H1 (cell line): ENCODE results near the gene TLE4. TPM values are rescaled to one million over a fixed set of nuclear protein-coding genes. Genes with fewer than 3 reads are reported as not detected.

Source experiments
- CTCF ChIA-PET: fragments of 300-600 bp; sonication (Branson Sonifier 250); formaldehyde crosslinking; loops from one replicate; lab custom pipeline; 2021; ENCODE audit not compliant: partially characterized antibody; lab: Charles Lee
- POLR2A ChIA-PET: fragments of 300-600 bp; sonication (Branson Sonifier 250); formaldehyde crosslinking; loops from one replicate; lab custom pipeline; 2021; ENCODE audit warnings: inconsistent platforms; ENCODE audit not compliant: partially characterized antibody; lab: Charles Lee
- DNase-seq, 2 experiments: peaks; one replicate each; pipeline versions ENCODE4 v3.0.0 to v3.0.0-alpha.2; 2010 to 2022; ENCODE audit warnings: low spot score in 2 of 2, low read depth in 1 of 2, mixed read lengths in 1 of 2
- FAIRE-seq: peaks from 2 replicates; lab custom pipeline; 2011; peaks lifted over from hg19 to GRCh38; lab: Jason Lieb, UNC
- H2AFZ ChIP-seq: 2 replicates; pipeline ENCODE4 v1.8.1; 2012; ENCODE audit warnings: low read length, inconsistent platforms
- H2AK5ac ChIP-seq: 2 replicates; pipeline ENCODE4 v1.6.1; 2013; ENCODE audit warnings: low read depth, low read length
- H2BK120ac ChIP-seq: replicated peaks from 2 replicates; pipeline ENCODE3; 2013; ENCODE audit warnings: low read depth, low read length, inconsistent platforms
- H2BK12ac ChIP-seq: 2 replicates; pipeline ENCODE4 v1.6.1; 2013; ENCODE audit warnings: low read depth, low read length
- H2BK15ac ChIP-seq: 2 replicates; pipeline ENCODE4 v1.6.1; 2013; ENCODE audit warnings: low read length
- H2BK20ac ChIP-seq: 2 replicates; pipeline ENCODE4 v1.6.1; 2013; ENCODE audit warnings: low read length
- H2BK5ac ChIP-seq: 2 replicates; pipeline ENCODE4 v1.6.1; 2013; ENCODE audit warnings: low read depth, low read length
- H3K14ac ChIP-seq: 2 replicates; pipeline ENCODE4 v1.6.1; 2013; ENCODE audit warnings: inconsistent platforms; ENCODE audit not compliant: insufficient read length
- H3K18ac ChIP-seq: 2 replicates; pipeline ENCODE4 v1.6.1; 2013; ENCODE audit warnings: low read length; ENCODE audit errors: extremely low read depth
- H3K23ac ChIP-seq: 2 replicates; pipeline ENCODE4 v1.6.1; 2013; ENCODE audit warnings: inconsistent platforms; ENCODE audit not compliant: insufficient read length
- H3K23me2 ChIP-seq: 2 replicates; pipeline ENCODE4 v1.6.1; 2013; ENCODE audit warnings: low read depth, low read length
- H3K27ac ChIP-seq: 2 replicates; pipeline ENCODE4 v1.6.1; 2011; ENCODE audit warnings: low read depth, low read length, inconsistent platforms
- H3K27me3 ChIP-seq, 4 experiments: replicated peaks in 1 of 4; 1 replicate in 1 of 4; 2 replicates in 3 of 4; pipeline versions ENCODE4 v1.6.1 to v1.8.1; 2011 to 2013; ENCODE audit warnings: low read length in 3 of 4, mild to moderate bottlenecking in 3 of 4, inconsistent platforms in 2 of 4, mixed read lengths in 2 of 4, moderate library complexity in 1 of 4; ENCODE audit not compliant: control insufficient read depth in 3 of 4, insufficient read depth in 3 of 4; ENCODE audit errors: extremely low read depth in 1 of 4
- H3K36me3 ChIP-seq, 4 experiments: 2 replicates each; pipeline versions ENCODE4 v1.6.1 to v1.8.1; 2011 to 2013; ENCODE audit warnings: mild to moderate bottlenecking in 4 of 4, low read length in 3 of 4, moderate library complexity in 2 of 4, control low read depth in 1 of 4, inconsistent platforms in 1 of 4; ENCODE audit not compliant: insufficient read depth in 4 of 4, control insufficient read depth in 2 of 4
- H3K4ac ChIP-seq: replicated peaks from 2 replicates; pipeline ENCODE3; 2013; ENCODE audit warnings: low read length, low read depth, mixed read lengths, inconsistent platforms; ENCODE audit not compliant: insufficient read length
- H3K4me1 ChIP-seq, 4 experiments: replicated peaks in 1 of 4; 1 replicate in 1 of 4; 2 replicates in 3 of 4; pipeline versions ENCODE4 v1.6.1 to v1.8.1; 2011 to 2013; ENCODE audit warnings: low read length in 3 of 4, inconsistent platforms in 2 of 4, mixed read lengths in 1 of 4; ENCODE audit not compliant: insufficient read depth in 4 of 4, control insufficient read depth in 3 of 4
- H3K4me2 ChIP-seq, 2 experiments: 2 replicates each; pipeline versions ENCODE4 v1.6.1 to v1.8.1; 2011 to 2013; ENCODE audit warnings: low read depth in 2 of 2, low read length in 2 of 2, control low read depth in 1 of 2, inconsistent platforms in 1 of 2, mild to moderate bottlenecking in 1 of 2; ENCODE audit not compliant: insufficient read depth in 1 of 2
- H3K4me3 ChIP-seq, 4 experiments: fragments of 200-600, 300-600 bp in 1 of 4; sonication (generic), shearing (Covaris generic), sonication (Bioruptor Twin) in 1 of 4; 2 replicates each; pipeline versions ENCODE4 v1.5.1 to v1.8.1; 2011 to 2016; ENCODE audit warnings: low read length in 4 of 4, low read depth in 3 of 4, control low read depth in 2 of 4, inconsistent platforms in 2 of 4, mild to moderate bottlenecking in 2 of 4, mixed read lengths in 1 of 4, moderate library complexity in 1 of 4; ENCODE audit not compliant: insufficient read depth in 2 of 4; ENCODE audit errors: extremely low read depth in 1 of 4
- H3K56ac ChIP-seq: replicated peaks from 2 replicates; pipeline ENCODE3; 2013; ENCODE audit warnings: low read depth, mild to moderate bottlenecking, mixed read lengths, low read length, inconsistent platforms; ENCODE audit not compliant: insufficient read length
- H3K79me1 ChIP-seq: 2 replicates; pipeline ENCODE4 v1.6.1; 2013; ENCODE audit warnings: low read depth, low read length, control low read depth
- H3K79me2 ChIP-seq, 2 experiments: 2 replicates each; pipeline versions ENCODE4 v1.6.1 to v1.8.1; 2012 to 2013; ENCODE audit warnings: low read length in 2 of 2, mild to moderate bottlenecking in 2 of 2, inconsistent platforms in 1 of 2; ENCODE audit not compliant: insufficient read depth in 2 of 2, control insufficient read depth in 1 of 2
- H3K9ac ChIP-seq, 4 experiments: replicated peaks in 1 of 4; 1 replicate in 1 of 4; 2 replicates in 3 of 4; pipeline versions ENCODE4 v1.6.1 to v1.8.1; 2011 to 2013; ENCODE audit warnings: low read depth in 3 of 4, low read length in 3 of 4, control low read depth in 2 of 4, mild to moderate bottlenecking in 2 of 4, moderate library complexity in 2 of 4, inconsistent platforms in 1 of 4; ENCODE audit errors: extremely low read depth in 1 of 4
- H3K9me3 ChIP-seq, 2 experiments: 2 replicates each; pipeline versions ENCODE4 v1.6.1 to v1.8.1; 2012 to 2013; ENCODE audit warnings: mild to moderate bottlenecking in 2 of 2, moderate library complexity in 2 of 2, control low read depth in 1 of 2, inconsistent platforms in 1 of 2, low read depth in 1 of 2, low read length in 1 of 2, mixed read lengths in 1 of 2; ENCODE audit not compliant: insufficient read depth in 2 of 2
- H4K20me1 ChIP-seq, 2 experiments: replicated peaks in 1 of 2; 2 replicates each; pipeline versions ENCODE3 to v1.8.1; 2011 to 2013; ENCODE audit warnings: inconsistent platforms in 2 of 2, low read length in 2 of 2, mild to moderate bottlenecking in 1 of 2; ENCODE audit not compliant: insufficient read depth in 2 of 2, control insufficient read depth in 1 of 2
- H4K5ac ChIP-seq: 2 replicates; pipeline ENCODE4 v1.6.1; 2013; ENCODE audit warnings: low read length, low read depth, mixed read lengths, inconsistent platforms; ENCODE audit not compliant: insufficient read length
- H4K8ac ChIP-seq: 2 replicates; pipeline ENCODE4 v1.8.0; 2013; ENCODE audit warnings: mild to moderate bottlenecking, moderate library complexity, low read length, inconsistent platforms; ENCODE audit not compliant: insufficient read depth; ENCODE audit errors: extremely low read depth
- H4K91ac ChIP-seq: replicated peaks from 2 replicates; pipeline ENCODE3; 2013; ENCODE audit warnings: low read length, mixed read lengths, inconsistent platforms; ENCODE audit not compliant: insufficient read length
- ASH2L ChIP-seq: fragments of 200-600, 300-600 bp; sonication (generic); IDR thresholded peaks from one replicate; pipeline ENCODE4 v1.7.1; 2017; ENCODE audit warnings: low read length
- ATF3 ChIP-seq: IDR thresholded peaks from 2 replicates; pipeline ENCODE4 v1.6.1; 2011; ENCODE audit warnings: low read depth, mild to moderate bottlenecking, low read length; ENCODE audit not compliant: insufficient read depth
- CBX5 ChIP-seq: fragments of 300-800, 300-1000 bp; sonication (generic); IDR thresholded peaks from 2 replicates; pipeline ENCODE4 v1.7.1; 2016; ENCODE audit warnings: antibody characterized with exemption, low read length, low read depth
- CHD2 ChIP-seq: IDR thresholded peaks from 2 replicates; pipeline ENCODE4 v1.6.1; 2012; ENCODE audit warnings: low read length, improper control_type of control experiment
- E2F6 ChIP-seq: IDR thresholded peaks from 2 replicates; pipeline ENCODE4 v1.6.1; 2012; ENCODE audit warnings: inconsistent platforms
- EZH2 ChIP-seq: fragments of 200-600 bp; sonication (generic); IDR thresholded peaks from 2 replicates; pipeline ENCODE4 v1.7.1; 2012; ENCODE audit warnings: low read depth, mild to moderate bottlenecking, moderate library complexity, low read length, inconsistent platforms; ENCODE audit not compliant: severe bottlenecking
- NANOG ChIP-seq: IDR thresholded peaks from 2 replicates; pipeline ENCODE4 v1.6.1; 2011; ENCODE audit warnings: low read length, low read depth, mild to moderate bottlenecking, inconsistent platforms; ENCODE audit not compliant: insufficient read depth, poor library complexity, severe bottlenecking
- POLR2A ChIP-seq, 2 experiments: IDR thresholded peaks; 1 replicate in 1 of 2; 2 replicates in 1 of 2; pipeline ENCODE4 v1.6.1; 2011; ENCODE audit warnings: low read depth in 2 of 2, low read length in 2 of 2, mild to moderate bottlenecking in 2 of 2; ENCODE audit errors: control extremely low read depth in 1 of 2
- SP2 ChIP-seq: IDR thresholded peaks from 2 replicates; pipeline ENCODE4 v1.6.1; 2012; ENCODE audit warnings: mild to moderate bottlenecking, low read length, inconsistent platforms
- WGBS, 2 experiments: shearing (Covaris generic) in 1 of 2; methylation state at CpG; one replicate each; pipeline versions ENCODE4 v1.1.6 to v1.1.7; 2013 to 2015; ENCODE audit warnings: low lambda C conversion rate in 2 of 2, mixed read lengths in 2 of 2, inconsistent platforms in 1 of 2, low coverage in 1 of 2, missing lambda C conversion rate in 1 of 2; ENCODE audit not compliant: insufficient replicate concordance in 2 of 2, insufficient coverage in 1 of 2, insufficient read length in 1 of 2; ENCODE audit errors: extremely low coverage in 1 of 2, missing lambda C conversion rate in 1 of 2; 5-methylcytosine and 5-hydroxymethylcytosine counted together
- polyA plus RNA-seq, 7 experiments: library from polyadenylated mRNA; depleted of rRNA in 3 of 7; stranded (reverse) in 5 of 7; unstranded in 2 of 7; fragments of >200 nt in 5 of 7; fragments of 200-250 nt in 2 of 7; gene quantifications; 1 replicate in 5 of 7; 2 replicates in 1 of 7; 4 replicates in 1 of 7; pipeline versions ENCODE4 v1.2.1 to v1.2.3, GENCODE V29; 2011 to 2013; ENCODE audit warnings: missing spikeins in 2 of 7, mixed read lengths in 2 of 7
- total RNA-seq: library from RNA; stranded (reverse); fragmentation: NEBNext Ultra II Directional; extraction: Animal tissue kit (Norgen Biotek cat#: 25700); gene quantifications from 2 replicates; pipeline ENCODE4 v1.2.1, GENCODE V29; 2021
- TF ChIP-seq, protein P1 (sequence below), 3 experiments: IDR thresholded peaks; 1 replicate in 2 of 3; 2 replicates in 1 of 3; pipeline versions ENCODE4 v1.5.1 to v1.6.1; 2011; ENCODE audit warnings: low read length in 3 of 3, mild to moderate bottlenecking in 3 of 3, inconsistent platforms in 2 of 3, low read depth in 1 of 3, moderate library complexity in 1 of 3; ENCODE audit not compliant: insufficient read depth in 1 of 3; ENCODE audit errors: control extremely low read depth in 1 of 3

The TLE4 gene
- total and polyA plus RNA-seq, 2 of the 8 experiments (the other 6 are each of a cell fraction or from before 2014, with no cell fraction given): 32.4 to 36.9 TPM

- no peak overlapping the region for H2BK120ac ChIP-seq
- H3K9ac ChIP-seq: no peak overlapping the region
- peaks cover 5 to 8% of the 10 kb centered on the region in 2 experiments for H4K20me1 ChIP-seq
- no peaks in the 10 kb centered on the region for H3K27me3 ChIP-seq
- no peak for DNase-seq
- no peaks in the 10 kb centered on the region for H3K23me2 ChIP-seq
- H3K4me1 ChIP-seq: peaks cover 5 to 18% (median 10%) of the 10 kb centered on the region in 4 experiments; a peak in 6 of 7 replicates
- CTCF ChIA-PET: interaction anchor here (0.6 kb wide), 1 partner anchor 424 kb away, joined by 3 read pairs; no protein-coding TSS in a partner anchor
- no peak overlapping the region for H3K4me3 ChIP-seq
- H3K14ac ChIP-seq: no peak overlapping the region
- H3K9me3 ChIP-seq: no peaks in the 10 kb centered on the region
- no peak overlapping the region for H4K91ac ChIP-seq
- H4K5ac ChIP-seq: no peak overlapping the region
- H3K23ac ChIP-seq: no peak overlapping the region
- no peak overlapping the region for H4K8ac ChIP-seq
- H2BK20ac ChIP-seq: no peak overlapping the region
- H3K36me3 ChIP-seq: peaks cover 0 to 29% (median 0%) of the 10 kb centered on the region in 4 experiments; a peak in 3 of 8 replicates
- H3K79me2 ChIP-seq: peaks cover 5 to 83% of the 10 kb centered on the region in 2 experiments; a peak in 3 of 4 replicates
- no peak overlapping the region for H2BK12ac ChIP-seq
- 80% methylated on average over 2 of the region's 2 CpGs; no CpG with 5 or more reads in 1 of the 2 experiments for WGBS, 2 experiments
- no peak overlapping the region for H2BK15ac ChIP-seq
- H2AFZ ChIP-seq: no peak overlapping the region
- no peak overlapping the region for H3K4me2 ChIP-seq
- H3K27ac ChIP-seq: no peak overlapping the region
- POLR2A ChIA-PET: no interaction called here
- H3K4ac ChIP-seq: no peak overlapping the region
- no peak overlapping the region for H2AK5ac ChIP-seq
- peaks cover 5% of the 10 kb centered on the region; the same call in 1 of the 2 replicates for H3K79me1 ChIP-seq
- H2BK5ac ChIP-seq: no peak overlapping the region
- H3K18ac ChIP-seq: no peak overlapping the region
- H3K56ac ChIP-seq: no peak overlapping the region
- no peak for FAIRE-seq
- TF ChIP-seq, protein P1, sequence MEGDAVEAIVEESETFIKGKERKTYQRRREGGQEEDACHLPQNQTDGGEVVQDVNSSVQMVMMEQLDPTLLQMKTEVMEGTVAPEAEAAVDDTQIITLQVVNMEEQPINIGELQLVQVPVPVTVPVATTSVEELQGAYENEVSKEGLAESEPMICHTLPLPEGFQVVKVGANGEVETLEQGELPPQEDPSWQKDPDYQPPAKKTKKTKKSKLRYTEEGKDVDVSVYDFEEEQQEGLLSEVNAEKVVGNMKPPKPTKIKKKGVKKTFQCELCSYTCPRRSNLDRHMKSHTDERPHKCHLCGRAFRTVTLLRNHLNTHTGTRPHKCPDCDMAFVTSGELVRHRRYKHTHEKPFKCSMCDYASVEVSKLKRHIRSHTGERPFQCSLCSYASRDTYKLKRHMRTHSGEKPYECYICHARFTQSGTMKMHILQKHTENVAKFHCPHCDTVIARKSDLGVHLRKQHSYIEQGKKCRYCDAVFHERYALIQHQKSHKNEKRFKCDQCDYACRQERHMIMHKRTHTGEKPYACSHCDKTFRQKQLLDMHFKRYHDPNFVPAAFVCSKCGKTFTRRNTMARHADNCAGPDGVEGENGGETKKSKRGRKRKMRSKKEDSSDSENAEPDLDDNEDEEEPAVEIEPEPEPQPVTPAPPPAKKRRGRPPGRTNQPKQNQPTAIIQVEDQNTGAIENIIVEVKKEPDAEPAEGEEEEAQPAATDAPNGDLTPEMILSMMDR (IDR thresholded peaks at IDR 0.05; ENCODE audit: control extremely low read depth in 1 of 3, insufficient read depth in 1 of 3, low read depth in 1 of 3, low read length in 3 of 3): no peak
- TF ChIP-seq ATF3: no peak
- TF ChIP-seq EZH2: no peak
- no peak for TF ChIP-seq ASH2L
- TF ChIP-seq POLR2A (IDR thresholded peaks at IDR 0.05; ENCODE audit: control extremely low read depth in 1 of 2, low read depth in 2 of 2, low read length in 2 of 2): no peak
- TF ChIP-seq E2F6: no peak
- TF ChIP-seq CBX5: no peak
- no peak for TF ChIP-seq CHD2
- no peak for TF ChIP-seq SP2
- TF ChIP-seq NANOG: no peak
Observed at GRCh38 chr9:79579624-79580023, 7.9 kb downstream of the TLE4 start.
